Parathyroid adenoma (tissue), 2 donors: ENCODE results near the gene HCK.

Experiments
- H2AFZ ChIP-seq: fragments of 300-600 bp; sonication (generic); one replicate; pipeline ENCODE4 v1.7.0; 2017; ENCODE audit warnings: antibody characterized with exemption, mild to moderate bottlenecking
- H3K27ac ChIP-seq: fragments of 300-600 bp; sonication (generic); one replicate; pipeline ENCODE4 v1.7.0; 2017
- H3K27me3 ChIP-seq: fragments of 300-600 bp; sonication (generic); one replicate; pipeline ENCODE4 v1.7.0; 2017; ENCODE audit warnings: low read length; ENCODE audit not compliant: control insufficient read depth, insufficient read depth
- H3K36me3 ChIP-seq: fragments of 300-600 bp; sonication (generic); one replicate; pipeline ENCODE4 v1.7.0; 2017; ENCODE audit warnings: low read length; ENCODE audit not compliant: control insufficient read depth, insufficient read depth
- H3K4me1 ChIP-seq: fragments of 300-600 bp; sonication (generic); one replicate; pipeline ENCODE4 v1.7.0; 2017; ENCODE audit warnings: control low read depth
- H3K4me2 ChIP-seq: fragments of 300-600 bp; sonication (generic); one replicate; pipeline ENCODE4 v1.7.0; 2017; ENCODE audit warnings: low read length
- H3K4me3 ChIP-seq: fragments of 300-600 bp; sonication (generic); one replicate; pipeline ENCODE4 v1.7.0; 2017; ENCODE audit warnings: low read depth, low read length
- H3K79me2 ChIP-seq: fragments of 300-600 bp; sonication (generic); one replicate; pipeline ENCODE4 v1.7.0; 2017; ENCODE audit warnings: control low read depth
- H3K9ac ChIP-seq: fragments of 300-600 bp; sonication (generic); one replicate; pipeline ENCODE4 v1.7.0; 2017; ENCODE audit warnings: mild to moderate bottlenecking
- H3K9me3 ChIP-seq: fragments of 300-600 bp; sonication (generic); one replicate; pipeline ENCODE4 v1.7.0; 2017; ENCODE audit warnings: low read length; ENCODE audit not compliant: control insufficient read depth
- TF ChIP-seq, protein P1 (sequence below): fragments of 300-600 bp; sonication (generic); IDR thresholded peaks from one replicate; pipeline ENCODE4 v1.7.0; 2017; ENCODE audit warnings: antibody characterized with exemption, mild to moderate bottlenecking
- donor health status: primary hyperparathyroidism.

Gene HCK

DNA sequence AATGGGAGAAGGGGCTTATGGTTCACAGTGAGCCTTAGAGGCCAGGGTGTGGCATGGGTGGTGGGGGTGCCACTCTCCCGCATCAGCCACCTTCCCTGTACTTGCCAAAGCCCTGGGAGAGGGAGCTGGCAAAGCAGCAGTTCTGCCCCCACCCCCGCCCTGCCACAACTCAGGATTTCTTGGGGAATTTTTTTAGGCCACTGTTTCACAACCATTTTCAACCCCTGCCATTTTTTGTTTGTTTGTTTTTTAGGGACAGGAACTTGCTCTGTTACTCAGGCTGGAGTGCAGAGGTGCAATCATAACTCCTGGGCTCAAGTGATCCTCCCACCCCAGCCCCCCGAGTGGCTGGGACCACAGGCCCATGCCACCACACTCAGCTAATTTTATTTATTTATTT, 35.0 kb downstream of the HCK start:
- Histone ChIP-seq H3K27ac (no peak overlapping the region), H3K27me3 (no peaks in the 10 kb centered on the region), H3K4me3 (no peak overlapping the region), H3K36me3 (no peaks in the 10 kb centered on the region), H3K4me2 (no peak overlapping the region), H2AFZ (no peak overlapping the region), H3K9me3 (no peaks in the 10 kb centered on the region), H3K9ac (no peak overlapping the region), H3K79me2 (no peaks in the 10 kb centered on the region), H3K4me1 (no peaks in the 10 kb centered on the region)
- TF ChIP-seq, protein P1, sequence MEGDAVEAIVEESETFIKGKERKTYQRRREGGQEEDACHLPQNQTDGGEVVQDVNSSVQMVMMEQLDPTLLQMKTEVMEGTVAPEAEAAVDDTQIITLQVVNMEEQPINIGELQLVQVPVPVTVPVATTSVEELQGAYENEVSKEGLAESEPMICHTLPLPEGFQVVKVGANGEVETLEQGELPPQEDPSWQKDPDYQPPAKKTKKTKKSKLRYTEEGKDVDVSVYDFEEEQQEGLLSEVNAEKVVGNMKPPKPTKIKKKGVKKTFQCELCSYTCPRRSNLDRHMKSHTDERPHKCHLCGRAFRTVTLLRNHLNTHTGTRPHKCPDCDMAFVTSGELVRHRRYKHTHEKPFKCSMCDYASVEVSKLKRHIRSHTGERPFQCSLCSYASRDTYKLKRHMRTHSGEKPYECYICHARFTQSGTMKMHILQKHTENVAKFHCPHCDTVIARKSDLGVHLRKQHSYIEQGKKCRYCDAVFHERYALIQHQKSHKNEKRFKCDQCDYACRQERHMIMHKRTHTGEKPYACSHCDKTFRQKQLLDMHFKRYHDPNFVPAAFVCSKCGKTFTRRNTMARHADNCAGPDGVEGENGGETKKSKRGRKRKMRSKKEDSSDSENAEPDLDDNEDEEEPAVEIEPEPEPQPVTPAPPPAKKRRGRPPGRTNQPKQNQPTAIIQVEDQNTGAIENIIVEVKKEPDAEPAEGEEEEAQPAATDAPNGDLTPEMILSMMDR, result no peak

DNA sequence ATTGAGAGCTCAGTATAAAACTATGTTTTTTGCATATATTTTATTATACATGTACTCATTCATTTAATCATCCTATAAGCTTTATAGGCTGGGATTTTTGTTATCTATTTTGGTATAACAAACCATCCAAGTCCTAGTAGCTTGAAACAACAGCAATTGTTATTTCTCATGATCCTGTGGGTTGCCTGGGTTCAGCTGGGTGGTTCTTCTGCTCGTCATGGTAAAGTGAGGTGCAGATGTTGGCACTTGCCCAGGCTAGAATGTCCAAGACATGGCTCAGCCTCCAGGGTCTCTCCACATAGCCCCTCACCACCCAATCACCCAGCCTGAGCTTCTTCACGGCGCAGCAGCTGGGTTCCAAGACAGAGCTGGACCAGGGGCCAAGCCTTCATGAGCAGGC, 36.7 kb downstream of the HCK start:
- no peaks in the 10 kb centered on the region for H3K9me3 ChIP-seq
- no peaks in the 10 kb centered on the region for H3K27me3 ChIP-seq
- H3K4me2 ChIP-seq, result no peak overlapping the region
- H2AFZ ChIP-seq, result no peak overlapping the region
- H3K79me2 ChIP-seq, result no peaks in the 10 kb centered on the region
- TF ChIP-seq, protein P1, result no peak
- H3K9ac ChIP-seq, result no peak overlapping the region
- H3K4me1 ChIP-seq, result no peaks in the 10 kb centered on the region
- no peak overlapping the region for H3K4me3 ChIP-seq
- no peak overlapping the region for H3K27ac ChIP-seq
- H3K36me3 ChIP-seq, result no peaks in the 10 kb centered on the region

DNA sequence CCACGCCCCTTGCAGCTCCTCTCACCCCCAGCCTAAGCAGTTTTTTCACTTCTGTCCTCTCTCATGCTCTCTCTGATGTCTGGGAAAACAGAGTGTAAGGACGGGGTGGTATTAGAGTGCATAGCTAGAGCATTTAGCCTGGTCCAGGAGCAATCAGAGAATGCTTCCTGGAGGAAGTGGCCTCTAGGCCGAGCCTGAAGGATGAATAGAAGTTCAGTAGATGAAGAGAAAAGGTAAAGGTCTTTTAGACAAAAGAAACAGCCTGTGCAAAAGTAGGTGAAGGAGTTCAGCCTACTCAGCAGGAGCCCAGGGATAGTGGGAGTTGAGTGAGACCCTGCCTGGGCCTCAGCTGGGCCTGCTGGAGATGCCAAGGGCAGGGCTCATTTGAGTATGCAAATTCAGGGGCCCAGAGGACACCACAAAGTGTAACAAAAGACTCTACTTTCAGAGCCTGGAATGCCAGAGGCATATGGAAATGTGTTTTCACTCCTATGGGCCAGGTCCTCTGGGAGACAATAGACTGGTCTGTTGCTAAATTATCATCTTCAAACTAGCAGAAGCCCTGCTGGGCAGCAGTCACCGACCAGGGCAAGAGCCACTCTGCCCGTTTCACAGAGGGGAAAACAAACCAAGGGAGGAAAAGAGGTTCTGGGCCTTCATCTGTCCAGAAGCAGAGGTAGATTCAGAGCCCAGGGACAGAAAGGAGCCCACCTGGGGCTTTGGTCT, 37.8 kb downstream of the HCK start:
- Histone ChIP-seq H3K79me2 (no peaks in the 10 kb centered on the region), H3K4me2 (no peak overlapping the region), H3K27me3 (no peaks in the 10 kb centered on the region), H3K4me3 (no peak overlapping the region), H2AFZ (no peak overlapping the region), H3K9me3 (no peaks in the 10 kb centered on the region), H3K4me1 (no peaks in the 10 kb centered on the region), H3K27ac (no peak overlapping the region), H3K9ac (no peak overlapping the region), H3K36me3 (no peaks in the 10 kb centered on the region)
- TF ChIP-seq, protein P1, result no peak

DNA sequence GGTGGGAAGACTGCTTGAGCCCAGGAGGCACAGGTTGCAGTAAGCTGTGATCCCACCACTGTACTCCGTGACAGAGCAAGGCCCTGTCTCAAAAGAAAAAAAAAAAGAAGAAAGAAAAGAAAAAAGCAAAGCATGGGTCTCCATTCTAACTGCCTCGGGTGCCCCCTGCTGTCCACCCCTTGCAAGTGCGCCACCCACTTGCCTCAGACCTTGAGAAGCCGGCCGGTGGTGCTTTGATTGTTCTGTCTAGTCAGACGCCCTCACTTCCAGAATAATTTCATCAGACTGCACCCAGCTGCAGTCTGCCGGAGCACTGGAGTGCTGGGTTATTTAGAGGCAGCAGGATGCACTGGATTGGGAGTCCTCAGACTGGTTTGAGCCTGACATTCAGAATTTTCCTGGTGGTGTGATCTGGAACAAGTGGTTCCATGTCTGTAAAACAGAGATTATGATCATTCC, 39.9 kb downstream of the HCK start:
- TF ChIP-seq, protein P1, result peak; percentile 96
- Histone ChIP-seq H3K4me2 (no peak overlapping the region), H3K9ac (no peak overlapping the region), H3K36me3 (no peaks in the 10 kb centered on the region), H3K4me1 (no peaks in the 10 kb centered on the region), H3K79me2 (no peaks in the 10 kb centered on the region), H2AFZ (peak overlapping the region; percentile 71), H3K4me3 (no peak overlapping the region), H3K27ac (no peak overlapping the region), H3K27me3 (no peaks in the 10 kb centered on the region), H3K9me3 (no peaks in the 10 kb centered on the region)

- no peaks in the 10 kb centered on the region for H3K9me3 ChIP-seq
- no peak overlapping the region for H3K9ac ChIP-seq
- no peaks in the 10 kb centered on the region for H3K27me3 ChIP-seq
- no peaks in the 10 kb centered on the region for H3K79me2 ChIP-seq
- H3K27ac ChIP-seq, result no peak overlapping the region
- TF ChIP-seq, protein P1, result no peak
- H3K36me3 ChIP-seq, result no peaks in the 10 kb centered on the region
- H3K4me1 ChIP-seq, result no peaks in the 10 kb centered on the region
- H2AFZ ChIP-seq, result no peak overlapping the region
- no peak overlapping the region for H3K4me2 ChIP-seq
- no peak overlapping the region for H3K4me3 ChIP-seq
Observed at GRCh38 chr20:32098786-32099185, 46.7 kb downstream of the HCK start.
